Keratinocyte (primary cell): ENCODE measurements around the gene ROR1. TPM values are rescaled to one million over a fixed set of nuclear protein-coding genes. Genes with fewer than 3 reads are reported as not detected.

Source experiments
- DNase-seq: peaks from one replicate; pipeline ENCODE4 v3.0.0-alpha.2; 2011; ENCODE audit warnings: low read depth, missing footprints, low spot score
- FAIRE-seq: peaks from 2 replicates; lab custom pipeline; 2011; peaks lifted over from hg19 to GRCh38; lab: Jason Lieb, UNC
- H2AFZ ChIP-seq: 2 replicates; pipeline ENCODE4 v1.6.0; 2012; ENCODE audit warnings: low read length, control low read depth, inconsistent platforms; ENCODE audit not compliant: control insufficient read depth
- H3K27ac ChIP-seq: 2 replicates; pipeline ENCODE4 v1.5.1; 2011; ENCODE audit warnings: low read length; ENCODE audit not compliant: control insufficient read depth, insufficient read depth
- H3K27me3 ChIP-seq: 3 replicates; pipeline ENCODE4 v1.6.0; 2011; ENCODE audit warnings: low read length; ENCODE audit not compliant: control insufficient read depth, insufficient read depth; ENCODE audit errors: extremely low read depth
- H3K36me3 ChIP-seq, 2 experiments: 2 replicates in 1 of 2; 3 replicates in 1 of 2; pipeline ENCODE4 v1.5.1; 2011; ENCODE audit warnings: low read length in 2 of 2, mild to moderate bottlenecking in 1 of 2; ENCODE audit not compliant: control insufficient read depth in 2 of 2, insufficient read depth in 2 of 2; ENCODE audit errors: extremely low read depth in 1 of 2
- H3K4me1 ChIP-seq: 3 replicates; pipeline ENCODE4 v1.5.1; 2011; ENCODE audit warnings: low read length; ENCODE audit not compliant: control insufficient read depth, insufficient read depth; ENCODE audit errors: extremely low read depth
- H3K4me2 ChIP-seq: 3 replicates; pipeline ENCODE4 v1.6.0; 2011; ENCODE audit warnings: low read depth, low read length; ENCODE audit not compliant: control insufficient read depth, insufficient read depth; ENCODE audit errors: extremely low read depth
- H3K4me3 ChIP-seq, 3 experiments: fragments of 200-600 bp in 1 of 3; sonication (generic) in 1 of 3; 2 replicates in 2 of 3; 3 replicates in 1 of 3; pipeline ENCODE4 v1.5.1; 2011 to 2016; ENCODE audit warnings: low read length in 3 of 3, mild to moderate bottlenecking in 3 of 3, control low read depth in 2 of 3, inconsistent platforms in 1 of 3, low read depth in 1 of 3, mixed read lengths in 1 of 3, mixed run types in 1 of 3, moderate library complexity in 1 of 3; ENCODE audit not compliant: control insufficient read depth in 2 of 3, insufficient read depth in 2 of 3; ENCODE audit errors: extremely low read depth in 1 of 3
- H3K79me2 ChIP-seq: 2 replicates; pipeline ENCODE4 v1.6.0; 2012; ENCODE audit warnings: low read length; ENCODE audit not compliant: control insufficient read depth, insufficient read depth
- H3K9ac ChIP-seq: 3 replicates; pipeline ENCODE4 v1.6.0; 2011; ENCODE audit warnings: low read length; ENCODE audit not compliant: control insufficient read depth, insufficient read depth; ENCODE audit errors: extremely low read depth
- H3K9me1 ChIP-seq: 3 replicates; pipeline ENCODE4 v1.6.0; 2011; ENCODE audit warnings: low read length; ENCODE audit not compliant: control insufficient read depth, insufficient read depth; ENCODE audit errors: extremely low read depth
- H3K9me3 ChIP-seq: 2 replicates; pipeline ENCODE4 v1.5.1; 2012; ENCODE audit warnings: low read depth, low read length; ENCODE audit not compliant: control insufficient read depth
- H4K20me1 ChIP-seq: 3 replicates; pipeline ENCODE4 v1.6.0; 2011; ENCODE audit warnings: low read length; ENCODE audit not compliant: control insufficient read depth, insufficient read depth; ENCODE audit errors: extremely low read depth
- EZH2 ChIP-seq: IDR thresholded peaks from one replicate; pipeline ENCODE4 v1.6.1; 2012; ENCODE audit warnings: inconsistent platforms, mild to moderate bottlenecking, low read length, moderate library complexity
- dilution Hi-C: fragments of 300-500 bp; cut with MboI; formaldehyde crosslinking; loops from one replicate; pipeline ENCODE4 v1.7.0; 2020; ENCODE audit warnings: low sequenced_read_pairs; ENCODE audit not compliant: extremely low pct_ligation_motif_present
- polyA plus RNA-seq, 5 experiments: library from polyadenylated mRNA; depleted of rRNA in 3 of 5; stranded (reverse) in 3 of 5; stranded (forward) in 1 of 5; unstranded in 1 of 5; fragments of >200 nt; gene quantifications; 1 replicate in 1 of 5; 2 replicates in 3 of 5; 3 replicates in 1 of 5; pipeline versions ENCODE4 v1.2.1 to v1.2.3, GENCODE V29; 2011 to 2012; ENCODE audit warnings: missing spikeins in 2 of 5, low read depth in 1 of 5, low replicate concordance in 1 of 5
- TF ChIP-seq, protein P1 (sequence below), 3 experiments: IDR thresholded peaks in 1 of 3; conservative IDR thresholded peaks in 1 of 3; optimal IDR thresholded peaks in 1 of 3; 2 replicates in 2 of 3; 3 replicates in 1 of 3; pipeline versions ENCODE3 to v1.5.1; 2011; ENCODE audit warnings: low read length in 3 of 3, mild to moderate bottlenecking in 3 of 3, moderate library complexity in 2 of 3, control low read depth in 1 of 3, inconsistent platforms in 1 of 3; ENCODE audit not compliant: insufficient read depth in 2 of 3; ENCODE audit errors: extremely low read depth in 1 of 3

The ROR1 gene
- polyA plus RNA-seq, 1 donor (not counting 4 experiments of a cell fraction or from before 2014, with no cell fraction given), result 9.2 TPM

DNA sequence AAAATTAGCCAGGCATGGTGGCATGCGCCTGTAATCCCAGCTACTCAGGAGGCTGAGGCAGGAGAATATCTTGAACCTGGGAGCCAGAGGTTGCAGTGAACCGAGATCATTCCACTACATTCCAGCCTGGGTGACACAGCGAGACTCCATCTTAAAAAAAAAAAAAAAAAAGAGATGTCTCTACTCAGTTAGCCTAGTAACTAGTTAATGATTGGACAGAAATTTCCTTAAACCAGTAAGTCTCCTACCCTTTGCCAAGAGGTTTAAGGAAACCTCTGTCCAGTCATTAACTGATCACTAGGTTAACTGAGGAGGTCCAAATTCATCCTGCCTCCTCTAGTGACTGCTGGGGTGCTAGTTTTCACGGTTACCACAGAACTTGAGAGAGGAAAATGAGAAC lies 285.7 kb downstream of the ROR1 start:
- Histone ChIP-seq H3K79me2 (no peaks in the 10 kb centered on the region), H3K4me2 (no peak overlapping the region), H4K20me1 (no peaks in the 10 kb centered on the region), H3K9ac (no peak overlapping the region), H3K9me1 (no peaks in the 10 kb centered on the region), H2AFZ (no peak overlapping the region), H3K27me3 (no peaks in the 10 kb centered on the region), H3K36me3 (no peaks in the 10 kb centered on the region), H3K4me1 (peaks cover 32% of the 10 kb centered on the region), H3K9me3 (no peaks in the 10 kb centered on the region), H3K27ac (no peak overlapping the region), H3K4me3 (no peak overlapping the region)
- DNase-seq (no peak), FAIRE-seq (no peak)
- TF ChIP-seq, protein P1, sequence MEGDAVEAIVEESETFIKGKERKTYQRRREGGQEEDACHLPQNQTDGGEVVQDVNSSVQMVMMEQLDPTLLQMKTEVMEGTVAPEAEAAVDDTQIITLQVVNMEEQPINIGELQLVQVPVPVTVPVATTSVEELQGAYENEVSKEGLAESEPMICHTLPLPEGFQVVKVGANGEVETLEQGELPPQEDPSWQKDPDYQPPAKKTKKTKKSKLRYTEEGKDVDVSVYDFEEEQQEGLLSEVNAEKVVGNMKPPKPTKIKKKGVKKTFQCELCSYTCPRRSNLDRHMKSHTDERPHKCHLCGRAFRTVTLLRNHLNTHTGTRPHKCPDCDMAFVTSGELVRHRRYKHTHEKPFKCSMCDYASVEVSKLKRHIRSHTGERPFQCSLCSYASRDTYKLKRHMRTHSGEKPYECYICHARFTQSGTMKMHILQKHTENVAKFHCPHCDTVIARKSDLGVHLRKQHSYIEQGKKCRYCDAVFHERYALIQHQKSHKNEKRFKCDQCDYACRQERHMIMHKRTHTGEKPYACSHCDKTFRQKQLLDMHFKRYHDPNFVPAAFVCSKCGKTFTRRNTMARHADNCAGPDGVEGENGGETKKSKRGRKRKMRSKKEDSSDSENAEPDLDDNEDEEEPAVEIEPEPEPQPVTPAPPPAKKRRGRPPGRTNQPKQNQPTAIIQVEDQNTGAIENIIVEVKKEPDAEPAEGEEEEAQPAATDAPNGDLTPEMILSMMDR (optimal IDR thresholded peaks at IDR 0.05 in 1 of 3, IDR thresholded peaks at IDR 0.05 in 1 of 3, conservative IDR thresholded peaks at IDR 0.05 in 1 of 3; ENCODE audit: extremely low read depth in 1 of 3, insufficient read depth in 2 of 3, low read length in 3 of 3), result no peak
- no peak for TF ChIP-seq EZH2
- dilution Hi-C loops, result no loop called here

DNA sequence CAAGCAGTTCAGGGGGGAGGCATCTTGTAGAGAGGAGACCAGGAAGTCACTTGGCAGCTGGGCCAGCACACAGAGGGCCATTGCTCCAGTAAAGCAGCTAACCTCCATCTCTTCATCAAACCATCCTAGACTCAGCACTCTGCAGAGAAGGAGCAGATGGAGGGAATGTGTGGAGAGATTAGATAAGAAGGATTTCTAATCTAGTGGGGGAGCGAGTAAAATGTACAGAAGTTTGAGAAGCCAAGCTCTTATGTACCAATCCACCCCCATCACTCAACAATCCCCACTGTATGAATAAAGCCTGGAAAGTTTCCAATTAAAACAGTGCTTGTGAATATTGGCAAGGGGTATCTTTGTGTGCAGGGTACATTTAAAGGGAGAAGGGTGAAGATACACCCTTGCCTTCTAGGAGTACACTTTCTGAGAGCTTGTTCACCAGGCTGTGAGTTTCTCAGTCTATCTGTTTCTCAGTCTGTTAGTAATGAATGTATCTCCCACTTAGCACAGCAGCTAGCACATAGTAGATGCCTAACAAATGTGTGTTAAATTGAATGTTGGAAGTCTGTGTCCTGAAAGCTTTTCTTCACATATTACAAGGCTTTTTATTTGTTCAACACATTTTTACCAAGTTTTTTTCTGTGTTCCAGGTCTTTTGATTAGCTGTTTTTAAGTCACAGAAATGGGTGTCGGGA lies 286.9 kb downstream of the ROR1 start:
- TF ChIP-seq, protein P1 (optimal IDR thresholded peaks at IDR 0.05 in 1 of 3, IDR thresholded peaks at IDR 0.05 in 1 of 3, conservative IDR thresholded peaks at IDR 0.05 in 1 of 3; ENCODE audit: extremely low read depth in 1 of 3, insufficient read depth in 2 of 3, low read length in 3 of 3), result no peak
- no peak for TF ChIP-seq EZH2
- dilution Hi-C loops, result no loop called here
- FAIRE-seq, result no peak

More for the DNA sequence above, 286.9 kb downstream of the ROR1 start:
- no peaks in the 10 kb centered on the region for H4K20me1 ChIP-seq
- no peaks in the 10 kb centered on the region for H3K27me3 ChIP-seq
- no peak for DNase-seq
- H3K9me1 ChIP-seq, result no peaks in the 10 kb centered on the region
- no peaks in the 10 kb centered on the region for H3K9me3 ChIP-seq
- no peak overlapping the region for H3K9ac ChIP-seq
- no peak overlapping the region for H3K27ac ChIP-seq
- H3K4me1 ChIP-seq, result peaks cover 34% of the 10 kb centered on the region
- no peaks in the 10 kb centered on the region for H3K79me2 ChIP-seq
- no peak overlapping the region for H2AFZ ChIP-seq
- H3K36me3 ChIP-seq, result no peaks in the 10 kb centered on the region
- no peak overlapping the region for H3K4me3 ChIP-seq
- no peak overlapping the region for H3K4me2 ChIP-seq
